ENCODE measurements around the gene ADRA2C. TPM values are rescaled to one million over a fixed set of nuclear protein-coding genes. Genes with fewer than 3 reads are reported as not detected.

Gene ADRA2C
- total RNA-seq, 4 donors from 2014 or later, result 0.85 to 8.9 (median 4.4) TPM

- no peak for TF ChIP-seq CTCF (IDR thresholded peaks at IDR 0.05; ENCODE audit: low read depth)
Observed at GRCh38 chr4:3744232-3744631, 22.0 kb upstream of the ADRA2C start.

- TF ChIP-seq CTCF (IDR thresholded peaks at IDR 0.05; ENCODE audit: low read depth), result no peak
Observed at GRCh38 chr4:3744901-3745300, 21.3 kb upstream of the ADRA2C start.

- TF ChIP-seq CTCF (IDR thresholded peaks at IDR 0.05; ENCODE audit: low read depth), result no peak
Observed at GRCh38 chr4:3745886-3746656, 20.1 kb upstream of the ADRA2C start.

GRCh38 chr4:3746701-3747580, 19.2 kb upstream of the ADRA2C start:
- no peak for TF ChIP-seq CTCF (IDR thresholded peaks at IDR 0.05; ENCODE audit: low read depth)

- no peak for TF ChIP-seq CTCF (IDR thresholded peaks at IDR 0.05; ENCODE audit: low read depth)
Observed at GRCh38 chr4:3747581-3747904, 18.6 kb upstream of the ADRA2C start.

DNA sequence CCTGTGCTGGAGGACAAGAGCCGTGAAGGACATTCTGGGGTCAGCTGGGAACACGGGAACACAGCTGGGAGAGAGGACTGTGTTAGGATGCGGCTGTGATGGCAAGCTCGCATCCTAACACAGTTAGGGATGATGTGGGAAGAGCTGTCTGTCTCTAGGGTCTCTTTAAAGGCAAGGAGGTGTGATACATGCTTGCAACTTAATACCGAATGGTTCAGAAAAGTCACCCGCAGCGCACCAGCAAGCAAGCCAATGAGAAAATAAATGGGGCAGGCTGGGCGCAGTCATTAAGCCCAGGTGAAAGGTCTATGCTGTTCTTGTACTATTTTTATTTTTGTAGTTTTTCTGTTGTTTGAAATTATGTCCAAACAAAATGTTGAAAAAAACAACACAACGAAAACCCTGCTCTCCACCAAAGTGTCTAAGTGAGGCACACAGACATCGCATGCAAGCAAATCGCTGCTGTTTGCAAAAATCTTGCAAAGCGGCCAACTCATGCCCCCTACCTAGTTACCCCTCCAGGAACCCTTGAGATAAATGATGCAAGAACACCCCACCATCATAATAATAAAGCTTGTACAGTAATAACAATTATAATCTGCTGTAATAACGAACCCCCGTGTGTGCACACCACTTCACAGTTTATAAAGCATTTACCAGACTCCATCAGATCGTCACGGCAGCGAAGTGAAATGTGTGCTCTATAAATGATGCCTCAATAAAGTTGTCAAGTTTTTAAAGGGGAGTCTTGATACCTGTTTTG, 17.9 kb upstream of the ADRA2C start:
- TF ChIP-seq CTCF (IDR thresholded peaks at IDR 0.05; ENCODE audit: low read depth), result no peak

GRCh38 chr4:3749081-3749480, 17.1 kb upstream of the ADRA2C start:
- TF ChIP-seq CTCF (IDR thresholded peaks at IDR 0.05; ENCODE audit: low read depth), result no peak

All from subcutaneous adipose tissue (tissue), 4 donors.